ENCODE results near the gene TMED9.
A peak's percentile ranks its signal among the peaks of the same experiment; 100 is the strongest.
"Not testable (repeated sequence)": the region's sequence is repeated elsewhere in the genome, so short reads cannot be mapped to it uniquely, and the experiment has no call there.

The TMED9 gene

GRCh38 chr5:177607115-177607451 is 15.1 kb downstream of the TMED9 start:
- DNase-seq = no peak

DNA sequence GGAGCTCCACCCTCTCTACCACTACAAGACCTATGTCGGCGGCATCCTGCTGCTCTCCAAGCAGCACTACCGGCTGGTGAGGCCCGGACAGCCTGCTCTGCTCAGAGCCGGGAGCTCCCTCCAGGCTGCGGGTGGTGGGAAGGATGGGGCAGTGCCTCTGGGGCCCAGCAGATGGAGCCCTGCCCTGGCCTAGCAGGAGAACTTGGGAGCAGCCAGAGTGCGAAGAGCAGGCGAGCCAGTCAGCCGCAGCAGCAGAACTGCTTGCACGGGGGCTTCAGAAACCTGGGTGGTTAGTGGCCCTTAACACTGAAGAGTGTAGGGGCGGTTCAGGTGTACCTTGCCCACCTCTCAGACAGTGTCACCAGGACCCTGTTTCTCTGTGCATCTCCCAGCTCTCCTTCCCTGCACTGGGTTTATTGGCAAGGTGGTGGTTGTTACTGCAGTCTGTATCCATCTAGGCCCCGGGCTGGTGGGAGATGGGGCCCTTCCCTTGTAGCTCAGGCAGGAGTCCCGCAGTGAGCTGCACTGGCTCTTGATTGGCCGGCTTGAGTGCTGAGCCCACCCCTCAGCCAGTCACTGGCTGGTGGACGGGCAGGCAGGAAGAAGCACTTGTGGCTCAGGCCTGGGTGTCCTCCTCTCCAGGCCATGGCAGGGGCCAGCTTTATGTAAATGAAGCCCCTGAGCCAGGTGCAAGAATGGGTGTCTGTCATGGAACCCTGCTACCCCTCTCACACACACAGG is 15.6 kb downstream of the TMED9 start:
- DNase-seq = peak; percentile 54

DNA sequence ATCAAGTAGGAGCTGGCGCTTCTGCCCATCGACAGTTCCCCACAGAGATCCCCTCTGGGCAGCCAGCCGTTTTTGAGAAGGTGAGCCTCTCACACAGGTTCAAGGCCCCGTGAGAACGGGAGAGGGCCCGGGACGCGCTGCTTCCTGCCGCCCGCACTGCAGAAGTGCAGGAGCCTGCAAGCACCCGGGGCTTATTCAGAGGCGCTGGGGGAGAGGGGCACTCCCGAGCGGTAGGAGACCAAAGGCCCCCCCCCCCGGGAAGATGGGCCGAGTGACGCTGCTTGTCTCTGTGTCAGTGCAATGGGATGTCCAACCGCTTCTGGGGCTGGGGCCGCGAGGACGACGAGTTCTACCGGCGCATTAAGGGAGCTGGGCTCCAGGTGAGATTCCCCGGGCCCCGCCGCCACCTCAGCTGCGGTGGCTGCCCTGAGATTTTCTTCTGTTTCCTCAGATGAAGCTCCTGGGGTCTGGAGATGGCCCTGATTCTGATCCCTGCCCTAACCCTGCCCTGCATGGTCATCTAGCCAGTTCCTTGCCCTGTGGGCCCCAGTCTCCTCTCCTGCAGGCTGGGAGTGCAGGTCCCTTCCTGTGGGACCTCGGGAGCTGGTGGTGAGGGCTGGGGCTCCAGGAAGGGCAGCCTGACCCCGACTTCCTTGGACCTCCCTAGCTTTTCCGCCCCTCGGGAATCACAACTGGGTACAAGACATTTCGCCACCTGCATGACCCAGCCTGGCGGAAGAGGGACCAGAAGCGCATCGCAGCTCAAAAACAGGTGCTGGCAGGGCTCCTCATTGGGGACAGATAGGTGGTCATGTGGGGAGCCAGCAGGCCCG is 16.5 kb downstream of the TMED9 start:
- no peak for DNase-seq

- no peak for DNase-seq
These were observed 17.4 kb downstream of the TMED9 start for GRCh38 chr5:177609076-177610059.

- no peak for DNase-seq
These were observed 18.2 kb downstream of the TMED9 start for GRCh38 chr5:177610131-177610769.

DNA sequence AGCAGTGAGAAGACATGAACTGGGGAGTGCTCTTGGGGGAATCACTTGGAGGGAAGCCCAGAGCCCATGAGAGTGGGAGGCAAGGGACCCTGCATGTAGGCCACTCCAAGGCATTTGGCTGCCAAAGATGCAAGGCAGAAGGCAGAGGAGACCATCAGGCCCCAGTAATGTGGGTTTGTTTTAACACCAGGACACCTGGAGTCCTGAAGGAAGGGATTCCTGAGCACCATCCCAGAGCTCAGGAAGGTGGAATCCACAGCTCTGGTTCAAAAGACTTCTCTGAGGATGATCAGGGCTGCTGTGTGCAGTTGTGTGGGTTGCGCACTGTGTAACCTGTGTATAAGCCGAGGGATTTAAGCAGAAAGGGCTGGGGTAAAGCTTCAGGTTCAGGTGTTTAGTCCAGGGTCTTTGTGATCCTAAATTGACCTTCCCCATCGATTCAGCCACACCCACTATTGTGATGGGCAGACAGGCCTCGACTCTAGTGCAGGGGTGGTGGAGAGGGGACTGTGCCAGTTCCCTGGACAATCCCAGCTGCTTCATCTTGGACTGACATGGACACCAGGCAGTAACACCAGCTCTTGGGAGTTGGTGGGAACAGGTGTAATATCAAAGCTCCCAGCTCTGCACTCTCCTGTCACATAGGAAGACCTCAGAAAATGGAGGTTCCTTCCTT is 18.9 kb downstream of the TMED9 start:
- DNase-seq = no peak

GRCh38 chr5:177611446-177612214 is 19.6 kb downstream of the TMED9 start:
- DNase-seq = no peak

- no peak for DNase-seq
These were observed 20.2 kb downstream of the TMED9 start for GRCh38 chr5:177612215-177612673.

DNA sequence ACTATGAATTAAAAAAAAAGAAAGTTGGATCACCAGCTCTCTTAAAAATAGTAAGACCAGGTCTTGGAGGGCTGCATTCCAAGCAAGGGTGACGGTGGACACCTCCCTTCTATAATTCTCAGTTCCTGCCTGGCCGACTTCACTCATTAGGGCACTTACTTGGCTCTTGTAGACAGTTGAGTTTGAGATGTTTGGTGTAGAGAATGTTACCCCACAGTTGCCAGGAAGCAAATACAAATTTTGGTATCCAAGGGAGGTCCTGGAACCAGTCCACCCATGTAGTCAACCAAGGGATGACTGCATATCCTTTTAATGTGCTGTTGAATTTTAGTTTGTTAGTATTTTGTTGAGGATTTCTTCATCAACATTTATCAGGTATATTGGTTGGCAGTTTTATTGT is 28.6 kb downstream of the TMED9 start:
- no peak for DNase-seq

DNA sequence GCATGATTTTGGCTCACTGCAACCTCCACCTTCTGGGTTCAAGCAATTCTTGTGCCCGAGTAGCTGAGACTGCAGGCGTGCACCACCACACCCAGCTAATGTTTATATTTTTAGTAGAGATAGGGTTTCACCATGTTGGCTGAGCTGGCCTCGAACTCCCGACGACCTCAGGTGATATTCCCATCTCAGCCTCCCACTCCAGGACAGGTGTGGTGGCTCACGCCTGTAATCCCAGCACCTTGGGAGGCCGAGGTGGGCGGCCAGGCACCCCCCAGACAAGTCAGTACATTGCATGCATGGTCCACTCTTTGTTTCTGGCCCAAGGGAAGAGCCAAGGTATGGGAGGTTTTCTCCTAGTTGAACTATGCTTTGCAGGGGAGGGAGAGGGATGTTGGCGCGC is 32.2 kb downstream of the TMED9 start:
- not testable (repeated sequence) for DNase-seq

- not testable (repeated sequence) for DNase-seq
These were observed 38.2 kb downstream of the TMED9 start for GRCh38 chr5:177630186-177630585.

DNA sequence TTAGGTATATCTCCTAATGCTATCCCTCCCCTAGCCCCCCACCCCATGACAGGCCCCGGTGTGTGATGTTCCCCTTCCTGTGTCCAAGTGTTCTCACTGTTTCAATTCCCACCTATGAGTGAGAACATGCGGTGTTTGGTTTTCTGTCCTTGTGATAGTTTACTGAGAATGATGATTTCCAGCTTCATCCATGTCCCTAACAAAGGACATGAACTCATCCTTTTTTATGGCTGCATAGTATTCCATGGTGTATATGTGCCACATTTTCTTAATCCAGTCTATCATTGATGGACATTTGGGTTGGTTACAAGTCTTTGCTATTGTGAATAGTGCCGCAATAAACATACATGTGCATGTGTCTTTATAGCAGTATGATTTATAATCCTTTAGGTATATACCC is 42.9 kb downstream of the TMED9 start:
- DNase-seq = not testable (repeated sequence)

DNA sequence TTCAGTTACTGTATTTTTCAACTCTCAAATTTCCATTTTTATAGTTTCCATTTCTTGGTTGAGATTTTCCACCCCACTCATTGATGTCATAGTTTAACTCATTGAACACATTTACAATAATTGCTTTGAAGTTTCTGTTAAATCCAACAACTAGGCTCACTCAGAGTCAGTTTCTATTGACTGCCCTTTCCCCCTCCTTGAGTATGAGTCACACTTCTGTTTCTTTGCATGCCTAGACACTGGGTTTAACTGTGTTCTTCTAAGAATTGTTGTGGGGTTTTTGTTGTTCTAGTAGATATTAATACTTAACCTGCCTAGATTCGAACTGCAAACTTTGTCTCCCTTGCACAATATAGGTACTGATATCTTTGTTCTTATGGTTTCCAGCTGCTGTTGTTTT is 53.5 kb downstream of the TMED9 start:
- DNase-seq = not testable (repeated sequence)
